A172 (cell line): Measurements from ENCODE around the gene FGFR2. TPM values are rescaled to one million over a fixed set of nuclear protein-coding genes. Genes with fewer than 3 reads are reported as not detected.

Source experiments
- DNase-seq: peaks from one replicate; pipeline ENCODE4 v3.0.0-alpha.2; 2015; ENCODE audit warnings: low spot score
- total RNA-seq: library from RNA; depleted of rRNA; stranded (reverse); fragments of >200 nt; shearing (Covaris generic); gene quantifications from 2 replicates; pipeline ENCODE4 v1.2.3, GENCODE V29; 2014

FGFR2 gene
- total RNA-seq, 1 experiment from 2014 or later, result not detected

DNA sequence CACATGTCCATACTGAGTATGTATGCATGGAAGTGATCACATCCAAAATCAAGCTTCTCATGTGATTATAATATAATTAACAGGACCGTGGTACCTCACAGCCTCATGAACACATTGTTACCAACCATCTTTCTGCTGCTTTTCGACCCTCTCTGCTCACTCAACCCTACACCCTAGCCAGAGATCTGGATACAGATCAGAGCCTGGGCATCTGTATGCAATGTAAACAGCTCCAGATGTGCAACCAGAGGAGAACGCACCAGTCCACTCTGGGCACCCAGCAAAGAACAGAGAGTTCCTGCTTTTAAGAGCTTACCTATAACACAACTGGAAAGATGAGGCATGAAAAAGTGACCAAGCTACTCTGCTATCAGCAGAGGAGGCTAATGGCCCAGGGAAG lies 145.1 kb downstream of the FGFR2 start:
- DNase-seq, result no peak

DNA sequence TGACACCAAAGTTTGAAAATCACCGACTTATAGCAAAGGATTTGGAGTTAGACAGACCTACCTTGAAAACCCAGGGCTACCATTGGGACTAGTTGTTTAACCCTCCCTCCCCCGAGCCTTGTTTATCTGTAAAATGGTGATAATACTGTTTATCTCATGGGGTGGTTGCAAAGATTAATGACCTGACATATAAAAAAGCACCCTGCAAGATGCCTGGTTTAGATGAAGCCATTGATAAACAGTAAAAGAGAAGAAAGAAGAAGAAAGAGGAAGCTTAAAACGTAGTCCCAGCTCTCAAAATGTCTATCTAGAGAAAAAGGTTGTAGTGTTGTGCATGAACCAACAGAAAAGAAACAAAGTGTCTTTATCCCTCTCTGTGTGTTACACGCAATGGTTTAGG lies 145.7 kb downstream of the FGFR2 start:
- no peak for DNase-seq

DNA sequence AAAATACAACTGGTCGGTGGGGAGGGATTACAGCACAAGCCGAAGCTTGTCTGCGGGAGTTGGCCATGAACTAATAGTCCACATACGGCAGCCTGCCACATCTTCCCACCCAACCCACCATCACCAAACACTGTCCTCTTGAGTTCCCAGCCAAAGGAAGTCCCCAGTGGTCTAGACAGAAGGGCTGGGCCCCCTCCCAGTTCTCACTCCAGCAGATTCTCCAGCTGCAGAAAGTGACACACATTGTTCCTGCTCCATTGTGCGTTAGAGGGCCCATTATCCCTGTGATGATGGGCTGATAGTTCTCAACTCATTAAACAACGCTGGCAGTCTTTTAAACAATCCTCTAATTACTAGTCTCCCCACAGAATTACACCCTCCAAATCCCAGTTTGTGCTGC lies 148.0 kb downstream of the FGFR2 start:
- DNase-seq, result no peak

DNA sequence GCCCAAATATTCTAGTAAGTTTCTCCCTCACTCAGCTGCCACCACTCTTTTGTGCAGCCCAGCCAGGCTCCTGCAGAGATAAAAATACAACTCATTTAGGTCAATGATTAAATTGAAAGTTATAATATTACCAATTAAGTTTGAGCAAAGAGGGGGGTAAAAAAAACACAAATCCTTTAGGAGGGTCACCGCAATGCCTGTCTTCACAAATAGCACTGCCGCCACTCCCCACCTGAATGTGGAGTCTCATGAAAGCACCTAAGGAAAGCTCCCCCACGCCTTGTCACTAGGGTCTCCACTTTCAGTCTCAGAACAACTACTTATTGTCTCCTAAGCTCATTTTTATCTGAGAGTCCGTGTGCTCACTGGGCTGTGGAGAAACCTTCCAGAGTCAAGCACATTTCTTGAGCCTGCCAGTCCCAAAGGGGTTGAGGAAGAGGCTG lies 148.7 kb downstream of the FGFR2 start:
- no peak for DNase-seq

DNA sequence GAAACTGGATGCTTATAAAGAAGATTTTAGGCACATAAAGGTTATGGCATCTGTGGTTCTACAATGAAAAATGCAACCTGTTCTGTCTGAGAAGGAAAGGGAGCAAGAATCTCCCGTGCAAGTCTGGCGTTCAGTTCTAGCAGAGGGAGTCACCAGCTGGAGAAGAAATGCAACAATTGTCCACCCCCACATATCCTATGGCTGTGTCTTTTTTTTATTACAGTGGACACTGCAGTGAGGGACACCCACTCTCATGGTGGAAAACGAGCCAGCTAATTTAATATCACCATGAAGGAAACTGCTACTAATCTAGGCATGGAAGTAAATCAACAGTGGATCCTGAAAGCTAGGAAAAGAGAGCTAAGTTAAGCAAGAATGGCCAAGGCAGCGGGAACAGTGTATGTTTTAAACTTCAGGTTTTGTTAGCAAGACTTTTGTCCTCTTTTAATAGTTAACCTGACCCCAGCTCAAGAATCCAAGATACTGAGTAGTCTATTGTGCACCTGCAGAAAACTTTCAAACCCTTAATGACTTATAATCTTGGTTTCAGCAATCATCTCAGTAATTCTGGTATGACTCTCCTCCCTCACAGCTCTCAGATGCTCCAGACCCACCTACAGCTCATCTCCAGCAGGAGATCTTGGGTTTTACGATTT lies 149.3 kb downstream of the FGFR2 start:
- no peak for DNase-seq

DNA sequence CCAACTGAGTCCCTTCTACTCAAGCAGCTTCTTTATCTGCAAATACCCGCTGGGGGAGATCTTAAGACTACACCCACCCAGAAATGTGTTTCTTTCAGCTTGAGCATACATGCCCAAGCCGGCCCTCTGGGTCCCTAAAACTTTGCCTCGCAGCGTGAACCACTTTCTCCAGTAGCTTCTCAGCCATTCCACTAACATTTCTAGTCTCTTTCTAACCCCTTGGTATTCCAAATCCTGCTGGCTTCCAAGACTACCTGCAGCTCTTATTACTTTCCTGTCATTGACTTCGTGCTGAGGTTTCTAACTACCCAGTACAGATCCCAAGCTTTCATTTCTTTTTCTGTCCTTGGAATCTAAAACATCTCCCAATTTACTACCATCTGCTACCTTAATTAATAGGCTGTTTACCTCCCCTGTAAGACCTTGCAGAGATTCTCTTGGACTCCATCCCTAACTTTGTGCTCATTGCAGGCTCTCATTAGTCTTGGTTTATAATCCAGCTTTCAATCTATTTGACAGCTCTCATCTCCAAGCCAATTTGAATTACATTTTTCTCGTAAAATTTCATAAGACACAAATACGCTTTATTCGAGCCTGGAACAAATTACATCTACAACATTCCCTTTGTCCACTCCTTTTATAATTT lies 153.6 kb downstream of the FGFR2 start:
- no peak for DNase-seq

DNA sequence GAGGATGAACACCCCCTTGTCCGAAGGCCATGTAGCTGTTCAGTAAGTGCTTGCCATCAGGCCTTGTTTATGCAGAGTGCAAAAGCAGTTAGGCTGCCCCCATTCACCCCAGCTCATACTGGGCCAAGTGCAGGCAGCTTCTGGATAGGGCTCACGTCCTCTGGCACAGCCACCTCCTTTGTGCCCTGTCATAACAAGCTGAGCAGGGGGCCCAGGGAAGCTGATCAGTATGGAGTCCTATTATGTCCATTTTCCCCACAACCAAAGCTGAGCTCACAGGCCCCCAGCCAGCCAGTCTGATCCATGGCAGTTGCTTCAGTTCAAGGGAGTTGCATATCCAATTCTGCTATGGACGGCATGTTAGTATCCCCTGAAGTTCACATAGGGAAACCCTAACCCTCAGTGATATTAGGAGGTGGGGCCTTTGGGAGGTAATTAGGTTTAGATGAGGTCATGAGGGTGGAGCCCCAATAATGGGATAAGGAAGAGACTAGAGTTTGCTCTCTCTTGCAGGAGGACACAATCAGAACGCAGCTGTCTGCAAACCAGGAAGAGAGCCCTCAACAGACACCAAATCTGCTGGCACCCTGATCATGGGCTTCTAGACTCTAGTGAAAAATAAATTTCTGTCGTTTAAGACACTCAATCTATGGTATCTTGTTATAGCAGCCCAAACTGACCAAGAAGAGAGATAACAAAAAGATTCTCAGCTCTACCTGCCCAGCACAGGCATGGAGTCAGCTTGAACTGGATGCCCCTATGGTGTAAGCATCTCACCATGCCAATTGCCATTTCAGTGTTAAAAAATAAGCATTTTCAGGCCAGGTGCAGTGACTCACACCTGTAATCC lies 155.9 kb downstream of the FGFR2 start:
- DNase-seq, result no peak

DNA sequence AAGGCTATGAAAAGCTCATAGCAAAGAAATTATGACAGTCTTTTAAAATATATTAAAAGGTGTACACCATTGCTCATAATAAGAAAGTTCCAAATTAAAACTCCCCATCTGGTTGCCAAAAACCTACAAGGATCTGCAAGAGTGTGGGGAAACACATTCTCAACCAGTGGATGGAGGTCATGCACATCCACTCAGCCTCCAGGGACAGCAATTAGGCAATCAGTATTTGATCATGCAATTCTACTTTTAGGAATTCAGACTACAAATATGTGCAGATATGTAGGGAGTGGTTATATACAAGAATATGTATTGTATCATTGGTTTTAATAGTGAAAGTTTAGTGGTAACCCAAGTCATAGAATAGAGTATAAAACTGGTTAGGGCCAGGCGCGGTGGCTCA lies 157.8 kb downstream of the FGFR2 start:
- DNase-seq, result no peak

DNA sequence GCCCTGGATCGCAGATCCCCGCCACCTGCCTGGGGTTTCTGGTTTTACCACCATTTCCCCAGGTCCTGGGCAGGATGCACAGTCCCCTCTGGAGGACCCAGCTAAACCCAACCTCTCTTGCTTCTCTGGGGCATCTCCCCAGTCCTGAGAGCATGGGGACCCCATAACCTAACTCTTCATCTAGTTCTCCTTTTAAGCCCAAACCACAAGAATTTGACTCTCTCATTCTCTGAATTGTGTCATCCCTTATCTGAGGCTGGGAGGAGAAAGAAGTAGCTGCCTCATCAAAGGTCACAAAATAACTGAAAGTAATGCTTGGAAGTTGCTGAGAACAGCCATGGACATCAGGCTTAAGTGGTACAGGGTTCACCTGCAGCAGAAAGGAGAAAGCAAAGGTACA lies 159.9 kb downstream of the FGFR2 start:
- DNase-seq, result no peak

DNA sequence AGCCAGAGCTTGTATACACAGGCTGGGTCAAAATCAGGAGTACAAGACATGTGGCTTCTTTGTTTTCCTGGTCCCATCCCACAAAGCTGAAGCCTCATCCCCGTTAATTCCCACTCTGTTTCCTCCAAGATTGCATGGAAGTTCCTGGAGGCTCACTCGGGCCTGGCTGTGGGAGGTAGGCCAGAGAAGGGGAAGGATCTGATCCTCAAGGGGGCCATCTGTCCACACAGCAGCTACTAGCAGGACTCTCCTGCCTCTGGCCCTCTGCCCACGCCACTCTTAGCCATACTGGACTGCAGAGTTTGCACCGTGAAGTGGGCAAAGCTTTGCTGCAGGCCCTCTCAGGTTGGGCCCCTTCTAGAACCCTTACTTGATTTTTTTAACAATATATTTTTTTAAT lies 160.6 kb downstream of the FGFR2 start:
- no peak for DNase-seq

DNA sequence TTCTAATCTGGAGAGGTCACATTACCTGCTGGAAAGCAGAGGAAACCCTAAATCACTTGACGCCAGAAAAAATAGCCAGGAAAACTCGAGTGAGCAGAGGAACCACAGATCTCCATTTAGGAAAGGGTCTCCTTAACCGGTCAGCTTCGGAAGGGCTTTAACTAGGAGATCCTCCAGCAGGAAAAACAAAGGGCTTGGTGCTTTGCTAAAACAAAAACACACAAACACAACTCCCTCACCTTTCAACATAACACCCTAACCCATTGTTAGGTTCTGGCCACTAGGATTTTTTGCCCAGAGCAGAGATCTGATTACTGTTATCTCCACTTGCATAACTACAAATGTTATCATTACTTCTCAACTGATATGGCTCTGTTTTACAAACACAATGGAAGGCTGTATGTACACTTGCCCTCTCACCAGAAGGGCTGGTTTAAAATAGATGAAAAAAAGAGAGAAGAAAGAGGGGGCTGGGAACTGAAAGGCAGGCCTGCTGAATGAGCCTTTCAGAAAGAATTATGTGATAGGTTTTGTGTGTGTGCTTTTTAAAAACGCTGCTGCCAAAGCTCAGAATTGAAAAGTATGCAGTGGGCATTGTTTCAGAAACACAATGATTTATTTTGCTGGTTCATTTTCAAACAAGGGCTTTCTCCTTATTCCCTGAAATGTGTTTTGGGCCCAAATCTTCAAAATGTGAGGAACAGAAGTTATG lies 161.5 kb downstream of the FGFR2 start:
- no peak for DNase-seq

DNA sequence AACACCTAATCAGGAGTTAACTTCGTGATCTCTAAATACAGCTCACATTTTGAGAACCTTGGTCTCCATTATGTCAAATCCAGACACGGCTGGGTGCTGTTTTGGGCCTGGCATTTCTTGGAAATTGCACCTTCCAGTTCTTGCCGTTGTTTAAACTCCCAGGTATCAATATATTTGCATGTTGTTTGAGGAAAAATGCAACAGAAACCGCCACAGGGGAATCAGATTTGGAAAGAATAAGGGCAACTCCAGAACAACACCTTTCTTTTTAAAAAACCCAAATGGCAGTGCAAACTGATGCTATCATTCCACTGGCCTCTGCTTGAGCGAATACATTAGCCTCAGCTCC lies 162.0 kb downstream of the FGFR2 start:
- DNase-seq, result no peak

DNA sequence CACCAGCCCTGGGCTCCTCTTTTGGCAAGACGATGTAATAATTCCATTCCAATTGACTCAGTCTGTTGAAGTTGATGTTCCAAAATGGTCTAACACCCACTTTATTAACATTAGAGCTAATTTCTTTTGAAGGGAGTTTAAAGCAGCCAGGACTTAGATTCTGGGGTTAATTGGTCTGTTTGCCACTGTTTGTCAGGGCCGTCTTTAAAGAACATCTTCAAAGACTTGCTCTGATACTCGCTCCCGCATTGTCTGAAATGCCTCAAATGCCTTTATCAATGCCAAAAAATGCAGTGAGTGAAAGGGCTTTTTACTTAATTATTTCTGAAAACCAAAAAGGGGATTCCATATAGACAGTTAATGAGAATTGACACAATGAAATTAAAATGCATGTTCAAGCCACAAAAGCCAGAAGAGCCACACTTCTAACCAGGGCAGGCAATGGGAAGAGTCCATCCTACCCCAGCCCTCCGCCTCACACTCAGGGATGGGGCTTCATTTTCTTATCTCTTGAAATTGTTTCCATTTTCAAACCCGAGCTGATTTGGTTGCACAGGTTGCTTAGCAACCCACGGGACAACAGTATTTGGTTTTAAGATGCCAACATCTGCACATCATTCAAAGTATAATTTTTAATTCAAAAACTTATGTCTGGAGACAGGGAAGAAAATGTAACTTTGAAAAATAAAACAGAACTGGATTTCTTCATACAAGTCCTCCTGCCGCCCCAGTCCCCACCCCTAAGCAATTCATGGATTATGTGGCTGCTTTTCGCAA lies 163.0 kb downstream of the FGFR2 start:
- DNase-seq, result no peak

DNA sequence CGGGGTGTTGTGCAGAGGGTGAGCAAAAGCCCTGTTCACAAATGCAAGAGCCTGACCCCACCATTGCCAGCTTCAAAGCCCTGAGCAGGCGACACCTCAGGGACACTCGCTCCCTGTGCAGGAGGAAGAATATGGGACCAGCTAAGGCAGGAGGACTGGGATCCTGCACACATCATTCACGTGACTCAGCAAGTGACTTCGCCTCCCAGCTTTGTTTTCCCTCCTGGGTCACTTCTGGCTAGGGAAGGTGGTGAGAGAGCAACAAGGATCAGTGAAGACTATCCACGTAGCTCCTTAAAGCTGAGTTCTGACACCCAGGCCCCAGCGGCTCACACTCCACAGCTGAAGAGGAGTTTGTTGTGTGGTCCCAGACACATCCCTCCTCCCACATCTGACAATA lies 164.3 kb downstream of the FGFR2 start:
- DNase-seq, result no peak

DNA sequence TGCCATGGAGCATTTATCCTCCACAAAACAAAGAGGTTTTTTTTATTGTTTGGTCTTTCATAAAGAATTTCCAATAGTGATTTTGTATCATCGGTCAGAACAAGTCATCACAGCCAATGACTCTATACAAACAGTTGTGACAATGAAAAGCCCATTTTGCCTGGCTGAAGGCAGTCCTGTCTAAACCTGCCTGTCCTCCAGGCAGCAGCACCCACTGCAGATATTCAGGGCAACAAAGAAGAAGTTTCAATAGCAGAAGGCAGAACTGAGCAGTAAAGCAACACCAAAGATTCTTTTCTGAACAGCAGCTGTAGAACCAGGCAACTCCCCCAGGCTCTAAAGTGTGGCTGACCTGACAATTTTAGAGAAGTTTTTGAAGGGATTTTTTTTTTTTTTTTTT lies 169.4 kb downstream of the FGFR2 start:
- DNase-seq, result no peak
